Renal pelvis (tissue), 4 donors: ENCODE measurements around the gene C2orf92. TPM values are rescaled to one million over a fixed set of nuclear protein-coding genes. Genes with fewer than 3 reads are reported as not detected.

ENCODE experiments used
- DNase-seq: peaks from one replicate; pipeline ENCODE4 v3.0.0-alpha.2; 2013
- polyA plus RNA-seq, 3 donors: library from polyadenylated mRNA; unstranded; fragments of 120-200 nt; gene quantifications; one replicate each; pipeline ENCODE4 v1.2.1, GENCODE V29; 2013; ENCODE audit not compliant: insufficient read length in 3 of 3

The C2orf92 gene
- polyA plus RNA-seq, 3 donors, result 6.6 to 22.1 (median 19.0) TPM

DNA sequence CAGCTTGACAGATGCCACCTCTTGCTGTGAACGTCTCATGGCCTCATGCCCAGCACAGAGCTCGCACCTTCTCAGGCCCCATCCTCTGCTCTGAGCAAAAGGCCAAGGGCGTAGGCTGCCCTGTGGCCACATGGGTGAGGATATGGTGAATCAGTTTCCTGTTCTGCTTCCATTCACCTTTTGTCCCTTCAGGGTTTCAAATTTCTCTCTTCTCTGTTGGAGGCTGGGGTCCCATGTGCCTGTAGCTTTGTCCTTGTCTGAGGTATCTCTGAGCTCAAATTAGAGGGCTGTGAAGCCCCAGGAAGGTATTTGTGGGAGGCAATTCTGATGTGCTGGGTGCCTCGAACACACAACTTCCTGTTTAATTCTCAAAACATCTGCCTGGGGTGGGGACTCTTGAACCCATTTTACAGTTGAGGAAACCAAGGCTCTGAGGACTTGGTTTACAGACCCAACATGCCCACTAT lies 72.9 kb downstream of the C2orf92 start:
- no peak for DNase-seq

DNA sequence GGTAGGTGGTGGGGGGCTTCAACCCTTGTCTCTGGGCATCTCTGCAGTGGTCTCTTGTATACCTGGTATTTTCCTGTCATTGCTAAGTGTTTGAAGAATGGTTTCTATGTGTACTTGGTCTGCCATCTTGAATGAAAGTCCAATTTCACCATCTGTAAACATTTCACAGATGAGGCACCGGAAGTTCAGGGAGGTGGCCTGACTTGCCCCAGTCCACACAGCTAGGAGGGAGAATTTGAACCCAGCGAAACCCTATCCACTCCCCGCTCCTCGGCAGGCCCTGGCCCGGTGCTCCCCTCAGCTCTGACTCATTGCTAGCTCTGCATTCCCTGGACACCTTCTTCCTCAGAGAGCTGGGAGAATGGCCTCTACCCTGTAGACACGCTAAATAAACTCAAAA lies 74.4 kb downstream of the C2orf92 start:
- DNase-seq, result no peak

DNA sequence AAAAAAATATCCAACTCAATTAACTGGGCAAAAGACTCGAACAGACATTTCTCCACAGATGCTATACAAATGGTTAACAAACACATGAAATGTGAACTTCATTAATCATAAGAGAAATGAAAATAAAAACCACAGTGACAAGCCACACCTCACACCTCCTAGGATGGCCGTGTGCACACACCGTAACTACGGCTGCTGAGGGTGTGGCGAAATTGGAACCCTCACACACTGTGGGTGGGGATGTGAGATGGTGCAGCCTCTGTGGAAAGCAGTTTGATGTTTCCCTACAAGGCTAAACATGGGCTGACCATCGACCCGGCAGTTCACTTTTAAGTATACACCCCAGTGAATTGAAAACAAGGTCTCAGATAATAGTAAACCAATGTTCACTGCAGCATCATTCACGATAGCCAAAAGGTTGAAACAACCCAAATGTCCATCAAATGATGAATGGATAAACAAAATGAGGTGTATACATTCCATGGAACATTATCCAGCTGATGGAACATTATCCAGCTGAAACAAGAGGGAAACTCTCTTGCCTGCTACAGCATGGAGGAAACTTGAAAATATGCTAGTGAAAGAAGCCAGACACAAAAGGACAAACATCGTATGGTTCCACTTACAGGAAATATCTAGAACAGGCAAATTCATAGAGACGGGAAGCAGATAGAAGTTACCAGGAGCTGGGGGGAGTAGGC lies 76.1 kb downstream of the C2orf92 start:
- no peak for DNase-seq

DNA sequence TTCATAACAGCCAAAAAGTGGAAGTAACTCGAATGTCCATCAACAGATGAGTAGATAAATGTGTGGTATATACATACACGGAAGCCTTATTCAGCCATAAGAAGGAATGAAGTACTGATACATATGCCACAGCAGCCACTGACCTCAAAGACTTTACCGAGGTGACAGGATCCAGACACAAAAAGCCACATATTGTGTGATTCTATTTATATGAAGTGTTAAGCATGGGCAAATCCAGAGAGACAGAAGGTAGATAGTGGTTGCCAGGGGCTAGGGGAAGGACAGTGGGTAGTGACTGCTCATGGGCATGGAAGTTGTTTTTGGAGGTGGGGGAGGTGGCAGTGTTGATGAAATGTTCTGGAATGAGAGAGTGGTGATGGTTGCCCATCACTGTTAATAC lies 77.8 kb downstream of the C2orf92 start:
- DNase-seq, result no peak

DNA sequence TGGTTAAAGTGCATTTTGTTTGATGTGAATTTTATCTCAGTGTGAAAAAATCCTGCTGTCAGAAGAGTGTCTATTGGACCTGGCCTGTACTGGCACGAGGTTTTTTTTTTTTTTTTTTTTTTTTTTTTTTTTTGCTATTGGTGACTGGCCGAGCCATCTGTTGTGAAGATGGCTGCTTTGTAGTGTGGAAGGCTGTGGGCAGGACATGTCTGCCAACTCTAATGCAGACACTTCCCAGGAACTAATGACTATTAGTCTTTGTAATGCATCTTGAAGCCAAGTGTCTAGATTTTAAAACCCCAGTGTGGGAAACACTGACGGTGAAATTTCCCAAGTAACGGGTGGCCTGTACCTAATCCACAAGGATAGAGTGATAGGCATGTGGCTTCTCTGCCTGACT lies 78.2 kb downstream of the C2orf92 start:
- no peak for DNase-seq

DNA sequence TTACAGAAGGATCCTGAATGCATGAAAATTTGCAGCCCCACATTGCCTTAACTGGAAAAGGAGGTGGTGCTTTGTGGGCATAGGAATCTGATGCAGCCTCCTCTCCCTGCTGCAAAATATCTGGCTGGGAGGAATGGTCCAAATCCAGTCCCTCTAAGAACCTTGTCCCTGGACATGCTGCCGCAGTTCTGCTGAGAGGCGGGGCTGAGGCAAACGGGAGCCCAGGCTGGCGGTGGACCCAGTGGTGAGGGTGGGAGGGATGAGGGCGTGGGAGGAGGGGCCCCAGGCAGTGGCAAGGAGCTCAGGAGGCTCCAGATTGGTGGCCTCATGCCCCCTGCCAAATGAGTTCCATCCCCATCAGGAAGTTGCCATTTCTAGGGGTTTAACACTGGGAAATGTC lies 80.1 kb downstream of the C2orf92 start:
- no peak for DNase-seq

DNA sequence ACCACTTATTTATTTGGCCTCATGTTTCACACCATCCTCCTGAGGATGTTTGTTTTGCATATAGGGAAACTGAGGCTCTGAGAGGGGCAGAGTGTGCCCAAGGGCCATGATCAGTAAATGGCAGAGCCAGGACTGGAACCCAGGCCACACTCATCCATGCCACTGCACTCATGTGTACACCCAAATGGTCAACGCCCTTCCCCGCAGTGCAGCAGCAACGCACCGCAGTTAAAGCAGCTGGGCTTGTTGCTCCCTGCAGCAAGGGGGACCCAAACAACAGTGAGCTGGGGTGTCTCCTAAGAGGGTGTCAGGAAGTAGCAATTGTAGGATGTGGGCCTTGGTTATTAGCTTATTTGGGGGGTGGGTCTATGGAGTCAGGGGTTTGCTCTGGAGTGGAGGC lies 80.5 kb downstream of the C2orf92 start:
- DNase-seq, result no peak

DNA sequence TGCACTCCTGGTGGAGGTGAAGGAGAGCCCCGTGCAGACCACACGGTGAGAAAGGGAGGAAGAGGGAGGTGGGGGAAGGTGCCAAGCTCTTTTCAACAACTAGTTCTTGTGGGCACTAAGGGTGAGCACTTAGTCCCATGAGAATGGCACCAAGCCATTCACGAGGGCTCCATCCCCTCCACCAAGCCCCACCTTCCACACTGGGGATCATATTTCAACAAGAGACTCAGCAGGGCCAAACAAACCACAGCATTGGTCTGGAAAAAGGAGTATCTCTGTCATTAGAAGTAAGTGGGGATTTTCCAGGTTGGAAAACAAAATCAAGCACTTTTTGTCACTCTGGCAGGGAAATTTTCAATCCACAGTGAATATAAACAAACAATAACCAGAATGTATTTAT lies 82.2 kb downstream of the C2orf92 start:
- no peak for DNase-seq

Other genes with a start within 250 kb of the C2orf92 start
- gene ANKRD36B, start 79.8 kb upstream of the C2orf92 start, polyA plus RNA-seq, result 10 to 100 TPM; 29.0 to 38.8 (median 29.9) TPM
- 100 to 1,000 TPM; 190 to 246 (median 208) TPM for gene COX5B, start 23.7 kb upstream of the C2orf92 start, polyA plus RNA-seq
- gene ACTR1B, start 5.7 kb upstream of the C2orf92 start, polyA plus RNA-seq, result 10 to 100 TPM; 64.1 to 69.8 (median 67.4) TPM
- gene ZAP70, start 43.9 kb downstream of the C2orf92 start, polyA plus RNA-seq, result 1 to 10 TPM; 2.4 to 3.3 (median 2.7) TPM